Measurements from ENCODE around the gene SLC2A5. TPM values are rescaled to one million over a fixed set of nuclear protein-coding genes. Genes with fewer than 3 reads are reported as not detected.
"Not testable (repeated sequence)": the region's sequence is repeated elsewhere in the genome, so short reads cannot be mapped to it uniquely, and the experiment has no call there.

SLC2A5 gene
- total and polyA plus RNA-seq, 10 donors, result 2.9 to 23.6 (median 6.9) TPM

GRCh38 chr1:9022773-9023172 is 46.7 kb downstream of the SLC2A5 start:
- Histone ChIP-seq H3K4me1 (peaks cover 0 to 6% (median 0%) of the 10 kb centered on the region in 6 donors), H3K27me3 (replicated peaks in 1 of 7) (no peaks in the 10 kb centered on the region), H3K4me3 (no peak overlapping the region), H3K9me3 (no peaks in the 10 kb centered on the region), H3K27ac (no peak overlapping the region), H3K36me3 (no peaks in the 10 kb centered on the region)
- no peak for DNase-seq
- WGBS, 5 donors, result 91 to 95% (median 91%) methylated on average over 8 to 10 of the region's 10 CpGs
- intact Hi-C loops (cut with DNase I; ENCODE audit: low total_unique reads), result no loop called here
- no peak for TF ChIP-seq POLR2AphosphoS5 (IDR thresholded peaks at IDR 0.05)
- no peak for TF ChIP-seq CTCF (IDR thresholded peaks at IDR 0.05 in 8 of 11, conservative IDR thresholded peaks at IDR 0.05 in 3 of 11)
- TF ChIP-seq POLR2A (IDR thresholded peaks at IDR 0.05), result no peak

DNA sequence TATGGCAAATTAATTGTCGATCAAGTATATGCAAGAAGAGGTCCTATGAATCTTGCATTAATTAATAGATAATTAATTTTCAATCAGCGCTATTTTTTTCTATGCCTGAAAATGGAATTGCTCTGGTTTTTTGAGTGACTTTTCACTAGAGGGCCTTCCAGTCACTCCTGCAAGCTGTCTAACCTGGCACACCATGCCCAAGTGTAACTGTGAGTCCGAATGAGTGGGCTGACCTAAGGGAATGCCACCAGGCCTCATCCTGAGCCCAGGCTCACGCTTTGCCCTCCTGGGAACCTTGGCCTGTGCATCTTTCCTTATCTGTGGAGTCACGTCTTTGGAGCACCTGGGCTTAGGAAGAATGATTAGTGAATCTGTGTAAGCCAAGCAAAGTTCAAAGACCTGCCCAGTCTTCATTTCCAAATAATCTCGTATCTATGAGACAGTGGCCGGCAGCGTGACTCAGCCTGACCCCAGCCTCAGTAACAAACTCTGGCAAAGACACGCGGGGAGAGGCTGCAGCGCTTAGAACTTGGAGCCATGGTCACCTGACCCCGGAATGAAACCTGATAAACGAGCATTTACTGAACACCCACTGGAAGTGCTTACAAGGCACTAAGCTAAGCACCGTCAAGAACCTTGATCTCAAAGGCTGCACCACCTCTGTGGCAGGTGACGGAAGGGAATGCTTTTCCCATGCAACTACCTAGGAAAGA is 47.3 kb downstream of the SLC2A5 start:
- H3K9me3 ChIP-seq; H3K36me3 ChIP-seq; DNase-seq; H3K4me3 ChIP-seq; intact Hi-C loops (cut with DNase I; ENCODE audit: low total_unique reads); H3K27ac ChIP-seq; H3K4me1 ChIP-seq; H3K27me3 ChIP-seq (replicated peaks in 1 of 7): not testable (repeated sequence)
- WGBS, 5 donors, result 75 to 85% (median 81%) methylated on average over 13 to 15 of the region's 15 CpGs

DNA sequence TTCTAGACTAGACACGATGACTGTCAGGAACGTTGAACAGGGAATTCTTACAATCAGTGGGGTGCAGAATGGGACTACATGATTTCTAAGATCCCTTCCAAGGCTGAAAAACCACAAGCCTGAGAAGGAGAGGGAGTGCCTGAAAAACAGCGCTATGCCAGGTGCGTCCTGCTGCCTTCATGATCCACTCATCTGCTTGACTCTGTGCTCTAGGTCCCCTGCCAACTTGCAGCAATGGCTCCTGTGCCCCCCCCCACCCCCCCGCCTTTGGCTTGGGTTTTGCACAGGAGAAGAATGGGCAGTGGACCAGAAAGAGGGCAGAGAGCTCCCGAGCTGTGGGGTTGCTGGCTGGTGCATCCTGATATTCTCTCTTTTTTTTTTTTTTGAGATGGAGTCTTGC is 49.1 kb downstream of the SLC2A5 start:
- intact Hi-C loops (cut with DNase I; ENCODE audit: low total_unique reads), result no loop called here
- H3K36me3 ChIP-seq, result no peaks in the 10 kb centered on the region
- H3K27ac ChIP-seq, result no peak overlapping the region
- no peaks in the 10 kb centered on the region for H3K9me3 ChIP-seq
- H3K27me3 ChIP-seq (replicated peaks in 1 of 7), result no peaks in the 10 kb centered on the region
- H3K4me3 ChIP-seq, result no peak overlapping the region
- WGBS, 5 donors, result 23 to 53% (median 37%) methylated on average over 6 of the region's 6 CpGs
- H3K4me1 ChIP-seq, result peaks cover 0 to 16% (median 0%) of the 10 kb centered on the region in 6 donors
- TF ChIP-seq POLR2AphosphoS5 (IDR thresholded peaks at IDR 0.05), result no peak
- no peak for TF ChIP-seq CTCF (IDR thresholded peaks at IDR 0.05 in 8 of 11, conservative IDR thresholded peaks at IDR 0.05 in 3 of 11)
- no peak for TF ChIP-seq POLR2A (IDR thresholded peaks at IDR 0.05)
- no peak for DNase-seq

DNA sequence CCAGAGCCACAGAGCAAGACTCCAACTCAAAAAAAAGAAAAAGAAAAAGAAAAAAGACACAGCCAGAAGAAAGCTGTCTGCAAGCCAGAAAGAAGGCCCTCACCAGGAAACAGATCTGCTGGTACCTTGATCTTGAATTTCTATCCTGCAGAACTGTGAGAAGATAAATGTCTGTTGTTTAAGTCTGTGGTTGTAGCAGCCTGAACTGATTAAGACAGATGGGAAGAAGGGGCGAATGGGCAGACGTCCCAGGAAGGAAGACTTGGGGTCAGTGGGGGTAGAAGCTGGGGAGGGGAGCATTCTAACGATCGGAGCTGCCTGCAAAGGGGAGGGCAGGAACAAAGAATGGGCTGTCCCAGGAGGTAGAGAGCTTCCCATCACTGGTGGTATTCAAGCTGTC is 49.5 kb downstream of the SLC2A5 start:
- Histone ChIP-seq H3K27me3 (replicated peaks in 1 of 7) (no peaks in the 10 kb centered on the region), H3K9me3 (no peaks in the 10 kb centered on the region), H3K4me1 (peaks cover 0 to 19% (median 0%) of the 10 kb centered on the region in 6 donors), H3K36me3 (no peaks in the 10 kb centered on the region), H3K27ac (no peak overlapping the region), H3K4me3 (no peak overlapping the region)
- no peak for TF ChIP-seq CTCF (IDR thresholded peaks at IDR 0.05 in 8 of 11, conservative IDR thresholded peaks at IDR 0.05 in 3 of 11)
- WGBS, 5 donors, result 10 to 21% (median 12%) methylated on average over 4 of the region's 4 CpGs
- no peak for DNase-seq
- intact Hi-C loops (cut with DNase I; ENCODE audit: low total_unique reads), result no loop called here

Measured in spleen (tissue), 11 donors.